Activated T-cell treated with anti-CD3 and anti-CD28 coated beads, Interleukin-2, amount 50 U/mL, for 24 hours (primary cell): ENCODE data around the gene CNPY3.
A peak's percentile ranks its signal among the peaks of the same experiment; 100 is the strongest.

Experiments
- DNase-seq: peaks from one replicate; pipeline ENCODE4 v3.0.0-alpha.2; 2020
- H3K27ac Mint-ChIP-seq: 2 replicates; pipeline ENCODE4 v1.8.0; 2020; ENCODE audit warnings: mild to moderate bottlenecking, mixed read lengths
- H3K27me3 Mint-ChIP-seq: 2 replicates; pipeline ENCODE4 v1.8.0; 2020; ENCODE audit warnings: mixed read lengths
- H3K36me3 Mint-ChIP-seq: 2 replicates; pipeline ENCODE4 v1.8.0; 2020; ENCODE audit warnings: low read depth, mixed read lengths
- H3K4me1 Mint-ChIP-seq: 2 replicates; pipeline ENCODE4 v1.8.0; 2020; ENCODE audit warnings: low read depth, mixed read lengths
- H3K4me3 Mint-ChIP-seq: 2 replicates; pipeline ENCODE4 v1.8.0; 2020; ENCODE audit warnings: mild to moderate bottlenecking, moderate library complexity, mixed read lengths
- H3K9me3 Mint-ChIP-seq: 2 replicates; pipeline ENCODE4 v1.8.0; 2020; ENCODE audit warnings: mixed read lengths

The CNPY3 gene

DNA sequence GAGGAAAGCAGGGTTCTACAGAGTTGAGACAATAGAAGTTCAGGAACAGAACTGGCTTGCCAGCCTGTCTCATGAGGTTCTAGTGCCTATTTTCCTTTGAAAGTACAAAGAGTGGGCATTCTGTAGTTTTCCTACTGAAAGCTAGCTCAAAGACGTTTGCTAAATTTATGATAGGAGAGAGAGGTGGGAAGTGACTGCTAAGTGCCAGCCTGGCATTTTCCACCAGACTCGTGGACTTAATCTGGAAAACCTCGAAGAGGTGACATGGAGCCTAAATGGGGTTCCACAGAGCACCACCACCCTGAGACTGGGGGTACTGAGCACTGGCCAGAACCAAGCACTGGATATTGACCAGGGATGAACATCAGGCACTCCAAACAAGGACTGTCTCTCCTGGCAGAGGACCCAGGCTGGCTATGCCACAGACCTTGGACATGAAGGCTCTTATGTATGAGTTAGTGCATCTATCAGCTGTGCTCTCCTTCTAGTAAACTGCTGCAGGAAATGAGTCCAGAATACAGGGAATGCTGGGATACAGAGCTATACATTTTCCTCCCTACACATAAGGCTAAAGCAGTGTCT is 42.6 kb downstream of the CNPY3 start:
- H3K4me3 Mint-ChIP-seq: no peak overlapping the region
- H3K36me3 Mint-ChIP-seq: peaks cover 41% of the 10 kb centered on the region
- no peaks in the 10 kb centered on the region for H3K9me3 Mint-ChIP-seq
- H3K27ac Mint-ChIP-seq: peak overlapping the region; percentile 41
- no peaks in the 10 kb centered on the region for H3K27me3 Mint-ChIP-seq
- DNase-seq: no peak
- H3K4me1 Mint-ChIP-seq: peaks cover 32% of the 10 kb centered on the region

DNA sequence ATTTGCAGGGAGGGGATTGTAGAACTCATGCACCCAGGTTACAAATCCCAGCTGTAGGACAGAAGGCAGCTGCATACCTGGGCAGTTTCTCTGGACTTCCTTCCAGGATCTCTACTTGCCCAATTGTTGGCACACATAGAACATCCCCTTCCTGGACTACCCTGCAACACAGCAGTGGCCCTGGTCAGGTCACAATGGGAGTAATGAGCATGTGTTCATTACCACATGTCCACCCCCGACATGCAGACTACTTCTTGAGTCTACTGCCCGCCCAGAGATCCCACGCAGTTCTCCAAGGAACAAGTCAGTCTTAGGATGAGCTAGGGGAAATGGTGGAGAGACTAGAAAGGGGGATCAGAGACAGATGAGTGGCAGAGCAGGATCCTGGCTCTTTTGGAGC is 44.6 kb downstream of the CNPY3 start:
- no peak for DNase-seq
- no peak overlapping the region for H3K4me3 Mint-ChIP-seq
- peaks cover 41% of the 10 kb centered on the region for H3K36me3 Mint-ChIP-seq
- no peaks in the 10 kb centered on the region for H3K27me3 Mint-ChIP-seq
- peaks cover 40% of the 10 kb centered on the region for H3K4me1 Mint-ChIP-seq
- peak overlapping the region; percentile 44 for H3K27ac Mint-ChIP-seq
- H3K9me3 Mint-ChIP-seq: no peaks in the 10 kb centered on the region

DNA sequence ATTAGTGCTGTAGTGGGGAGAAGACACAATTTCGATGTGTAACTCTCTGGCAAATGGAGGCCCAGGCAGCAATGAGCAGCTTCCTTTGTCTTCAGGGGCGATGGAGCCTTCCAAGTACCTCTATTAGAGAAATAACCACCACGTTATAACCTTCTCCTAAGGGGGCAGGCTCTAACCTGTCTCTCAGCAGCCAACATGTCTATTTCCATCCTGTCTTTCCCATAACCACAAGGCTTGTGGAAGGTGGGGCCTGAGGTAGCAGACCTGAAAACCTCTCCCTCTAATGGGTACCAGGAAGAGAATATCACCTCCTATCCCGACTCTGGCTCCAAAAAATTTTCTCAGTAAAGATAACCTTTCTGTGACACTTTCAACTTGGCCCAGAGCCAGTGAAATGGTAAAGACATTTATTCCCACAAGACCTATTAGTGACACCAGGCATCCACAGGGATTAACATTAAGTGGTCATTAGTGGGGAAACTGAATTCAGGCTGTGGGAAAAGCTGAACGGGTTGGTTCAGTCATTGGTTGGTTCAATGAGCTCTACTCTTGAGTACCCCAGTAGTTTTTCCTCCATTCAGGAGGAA is 45.7 kb downstream of the CNPY3 start:
- H3K36me3 Mint-ChIP-seq: peaks cover 39% of the 10 kb centered on the region
- H3K4me1 Mint-ChIP-seq: peaks cover 49% of the 10 kb centered on the region
- H3K9me3 Mint-ChIP-seq: no peaks in the 10 kb centered on the region
- no peak for DNase-seq
- peak overlapping the region; percentile 6 for H3K4me3 Mint-ChIP-seq
- H3K27ac Mint-ChIP-seq: peak overlapping the region; percentile 78
- H3K27me3 Mint-ChIP-seq: no peaks in the 10 kb centered on the region

DNA sequence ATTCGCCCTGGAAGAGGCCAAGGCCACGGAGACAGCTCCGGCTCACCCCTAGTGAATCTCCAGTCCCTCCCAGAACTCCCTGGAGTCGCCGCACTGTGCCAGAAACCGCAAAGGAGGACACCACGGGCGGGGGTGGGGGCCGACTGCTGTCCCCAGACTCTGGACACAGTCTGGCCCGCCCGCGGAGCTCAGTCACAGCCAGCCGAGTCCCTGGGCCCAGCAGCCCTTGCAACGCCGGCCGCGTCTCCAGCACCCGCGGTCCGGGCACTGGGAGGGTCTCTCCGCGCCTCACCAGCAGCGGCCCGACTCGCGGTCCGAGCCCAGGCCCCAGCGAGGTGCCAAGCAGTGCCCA is 49.2 kb downstream of the CNPY3 start:
- H3K4me1 Mint-ChIP-seq: peaks cover 47% of the 10 kb centered on the region
- peak overlapping the region; percentile 93 for H3K4me3 Mint-ChIP-seq
- H3K27me3 Mint-ChIP-seq: no peaks in the 10 kb centered on the region
- no peaks in the 10 kb centered on the region for H3K9me3 Mint-ChIP-seq
- peaks cover 39% of the 10 kb centered on the region for H3K36me3 Mint-ChIP-seq
- H3K27ac Mint-ChIP-seq: peak overlapping the region; percentile 93
- peak; percentile 54 for DNase-seq

DNA sequence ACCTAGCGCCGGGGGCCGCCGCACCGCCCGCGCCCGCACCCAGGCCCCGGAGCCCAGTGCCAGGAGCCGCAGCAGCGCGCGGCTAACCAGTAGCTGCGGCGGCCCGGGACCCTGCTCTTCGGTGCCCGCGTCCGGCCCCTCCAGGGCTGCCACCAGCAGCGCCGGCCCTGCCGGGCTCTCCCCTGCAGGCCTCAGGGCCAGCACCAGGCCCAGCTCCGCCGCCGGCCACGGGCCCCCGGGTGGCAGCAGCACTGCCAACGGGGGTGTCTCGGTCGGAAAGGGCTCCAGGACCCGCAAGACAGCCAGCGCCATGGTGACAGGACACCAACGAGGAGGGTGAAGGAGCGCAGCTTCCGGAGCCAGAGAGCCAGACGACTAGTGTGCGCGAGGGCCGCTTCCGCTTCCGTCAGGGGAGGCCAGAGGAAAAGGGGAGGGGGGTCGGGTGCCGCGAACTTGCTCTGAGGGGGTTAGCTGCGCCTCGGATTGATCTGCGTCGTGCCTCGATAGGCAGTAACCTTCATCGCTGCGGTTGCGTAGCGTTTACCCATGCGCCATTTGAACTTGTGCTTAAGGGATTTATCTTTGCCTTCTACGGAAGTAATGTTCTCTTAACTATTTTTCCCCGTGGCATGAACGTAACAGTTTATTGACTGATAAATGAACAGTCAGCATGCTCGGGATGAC is 49.7 kb downstream of the CNPY3 start, which contains the start of gene PEX6:
TSS of gene PEX6 (minus strand) at position 343 of the 684 bp plus-strand sequence. CDS start at position 312, 31 bp downstream.
- DNase-seq: peak; percentile 94
- H3K27me3 Mint-ChIP-seq: no peaks in the 10 kb centered on the region
- H3K27ac Mint-ChIP-seq: peak within 1 kb of the TSS; percentile 95
- no peaks in the 10 kb centered on the region for H3K9me3 Mint-ChIP-seq
- H3K4me1 Mint-ChIP-seq: peaks cover 51% of the 10 kb centered on the region
- peaks cover 35% of the 10 kb centered on the region for H3K36me3 Mint-ChIP-seq
- peak within 1 kb of the TSS; percentile 93 for H3K4me3 Mint-ChIP-seq

DNA sequence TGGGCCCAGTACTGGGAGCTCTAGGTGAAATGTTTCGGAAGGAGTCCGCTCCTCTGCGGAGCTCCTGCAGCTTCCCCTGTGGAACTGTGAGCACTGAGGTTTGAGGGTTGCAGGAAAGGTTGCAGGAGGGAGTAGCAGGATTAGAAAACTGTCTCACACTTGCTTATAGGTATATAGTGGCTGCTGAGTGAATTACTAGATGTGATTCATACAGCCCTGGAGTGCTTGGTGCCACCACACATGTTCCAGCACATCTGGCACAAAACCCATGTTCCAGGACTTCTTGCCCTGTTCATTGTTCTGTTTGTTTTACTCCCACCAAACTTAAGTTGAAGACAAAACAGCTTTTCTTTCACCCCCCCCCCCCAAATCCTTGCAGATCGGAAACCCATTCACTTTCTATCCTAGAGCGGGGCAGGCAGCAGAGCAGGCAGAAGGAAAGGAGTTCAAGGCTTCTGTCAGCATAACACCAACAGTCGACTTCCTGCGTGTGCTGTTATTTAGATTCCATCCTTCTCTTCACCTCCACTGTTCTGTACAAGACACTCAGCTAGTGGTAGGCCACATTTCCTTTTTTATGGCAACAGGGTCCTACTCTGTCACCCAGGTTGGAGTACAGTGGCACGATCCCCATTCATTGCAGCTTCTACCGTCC is 50.4 kb downstream of the CNPY3 start:
- peak overlapping the region; percentile 82 for H3K4me3 Mint-ChIP-seq
- H3K4me1 Mint-ChIP-seq: peaks cover 50% of the 10 kb centered on the region
- peaks cover 32% of the 10 kb centered on the region for H3K36me3 Mint-ChIP-seq
- no peaks in the 10 kb centered on the region for H3K9me3 Mint-ChIP-seq
- H3K27ac Mint-ChIP-seq: peak overlapping the region; percentile 95
- no peaks in the 10 kb centered on the region for H3K27me3 Mint-ChIP-seq
- DNase-seq: no peak

DNA sequence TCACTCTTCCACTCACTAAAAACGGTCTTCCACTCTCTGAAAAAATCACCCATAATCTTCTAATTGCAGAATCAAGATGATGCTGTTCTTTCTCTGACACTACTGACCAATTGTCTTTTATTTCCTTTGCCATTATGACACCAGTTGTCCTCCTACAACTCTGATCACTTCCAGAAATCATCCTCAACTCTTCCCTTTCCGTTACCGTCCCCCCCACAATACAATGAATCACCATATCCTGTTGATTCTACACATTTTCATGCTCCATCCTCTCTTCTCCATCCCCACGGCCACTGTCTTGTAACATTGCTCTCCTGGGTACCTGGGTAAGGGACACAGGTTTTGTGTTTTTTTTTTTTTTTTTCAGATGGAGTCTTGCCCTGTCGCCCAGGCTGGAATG is 52.6 kb downstream of the CNPY3 start:
- H3K27me3 Mint-ChIP-seq: no peaks in the 10 kb centered on the region
- H3K4me1 Mint-ChIP-seq: peaks cover 52% of the 10 kb centered on the region
- H3K4me3 Mint-ChIP-seq: no peak overlapping the region
- peaks cover 25% of the 10 kb centered on the region for H3K36me3 Mint-ChIP-seq
- peak overlapping the region; percentile 13 for H3K27ac Mint-ChIP-seq
- DNase-seq: no peak
- H3K9me3 Mint-ChIP-seq: no peaks in the 10 kb centered on the region

DNA sequence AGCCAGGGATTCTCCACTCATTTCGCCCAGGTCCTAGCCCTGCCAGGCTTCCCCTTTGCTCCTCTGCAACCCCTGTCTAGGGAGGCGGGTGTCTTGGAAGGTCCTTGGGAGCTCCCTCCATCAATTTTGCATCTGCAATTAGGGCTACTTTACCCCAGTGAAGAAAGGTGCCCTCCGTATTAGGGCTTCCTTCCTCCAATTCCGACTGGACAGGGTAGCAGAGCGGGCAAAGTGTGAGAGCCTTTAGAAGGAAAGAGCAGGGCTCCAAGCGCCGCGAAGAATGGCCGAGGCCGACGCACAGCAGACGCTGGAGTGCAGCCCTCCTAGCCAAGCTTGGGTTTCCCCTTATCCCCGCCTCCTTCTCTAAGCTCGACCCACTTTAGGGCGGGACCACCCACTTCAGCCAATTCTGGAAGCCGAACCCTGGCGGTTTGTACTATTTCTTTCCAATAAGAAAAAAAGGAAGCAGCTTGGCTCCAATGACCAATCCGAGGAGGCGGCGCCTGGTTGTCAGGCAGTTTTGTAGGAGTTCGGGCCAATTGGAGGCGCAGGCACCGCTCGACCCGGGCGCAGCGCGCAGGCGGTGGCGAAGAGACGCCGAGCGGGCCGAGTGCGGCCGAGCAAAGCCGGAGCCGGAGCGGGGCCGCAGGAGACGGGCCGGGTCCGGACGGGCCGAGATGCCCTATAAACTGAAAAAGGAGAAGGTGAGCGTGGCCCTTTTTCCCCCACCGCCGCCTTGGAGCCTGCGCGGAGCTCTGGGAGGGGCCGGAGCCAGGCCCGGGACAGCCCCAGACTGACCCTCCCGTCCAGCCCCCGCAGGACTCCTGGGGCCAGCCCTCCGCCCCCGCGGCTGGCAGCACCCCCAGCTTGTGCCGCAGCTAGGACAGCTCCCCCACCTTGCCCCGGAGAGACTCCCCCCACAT is 55.0 kb downstream of the CNPY3 start, which contains the start of gene PPP2R5D:
TSS of gene PPP2R5D (plus strand) at position 570 of the 923 bp plus-strand sequence. CDS start at position 678, 108 bp downstream.
- Mint-ChIP-seq H3K36me3 (peaks cover 33% of the 10 kb centered on the region), H3K9me3 (no peaks in the 10 kb centered on the region), H3K27ac (peak within 1 kb of the TSS; percentile 87), H3K4me3 (peak within 1 kb of the TSS; percentile 84), H3K27me3 (no peaks in the 10 kb centered on the region), H3K4me1 (peaks cover 63% of the 10 kb centered on the region)
- peak; percentile 95 for DNase-seq

DNA sequence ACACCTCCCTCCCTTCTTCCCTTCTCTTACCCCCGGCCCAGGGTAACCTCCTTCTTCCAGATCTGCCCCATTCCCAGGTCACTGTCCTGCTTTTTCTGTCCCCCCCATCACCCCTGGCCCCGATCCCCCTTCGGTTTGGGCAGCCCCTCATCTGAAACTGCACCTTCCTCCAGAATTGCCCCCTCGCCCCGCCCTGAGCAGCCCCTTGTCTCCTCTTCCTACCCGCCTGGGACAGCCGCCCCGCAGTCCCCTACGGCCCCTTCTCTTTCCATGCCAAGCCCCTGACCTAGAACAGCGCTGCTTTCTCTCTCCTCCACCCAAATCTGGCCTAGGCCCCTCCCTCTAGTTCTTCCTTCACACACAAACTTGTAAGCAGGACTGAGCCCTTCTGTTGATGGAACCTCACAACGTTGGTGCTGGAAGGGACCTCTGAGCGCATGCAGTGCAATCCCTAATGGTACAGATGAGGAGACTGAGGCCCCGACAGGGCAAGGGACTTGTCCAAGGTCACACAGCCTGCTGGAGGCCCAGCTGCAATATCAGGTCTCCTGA is 55.7 kb downstream of the CNPY3 start:
- peak overlapping the region; percentile 84 for H3K4me3 Mint-ChIP-seq
- DNase-seq: peak; percentile 47
- peak overlapping the region; percentile 87 for H3K27ac Mint-ChIP-seq
- H3K9me3 Mint-ChIP-seq: no peaks in the 10 kb centered on the region
- H3K27me3 Mint-ChIP-seq: no peaks in the 10 kb centered on the region
- H3K36me3 Mint-ChIP-seq: peaks cover 41% of the 10 kb centered on the region
- H3K4me1 Mint-ChIP-seq: peaks cover 60% of the 10 kb centered on the region

DNA sequence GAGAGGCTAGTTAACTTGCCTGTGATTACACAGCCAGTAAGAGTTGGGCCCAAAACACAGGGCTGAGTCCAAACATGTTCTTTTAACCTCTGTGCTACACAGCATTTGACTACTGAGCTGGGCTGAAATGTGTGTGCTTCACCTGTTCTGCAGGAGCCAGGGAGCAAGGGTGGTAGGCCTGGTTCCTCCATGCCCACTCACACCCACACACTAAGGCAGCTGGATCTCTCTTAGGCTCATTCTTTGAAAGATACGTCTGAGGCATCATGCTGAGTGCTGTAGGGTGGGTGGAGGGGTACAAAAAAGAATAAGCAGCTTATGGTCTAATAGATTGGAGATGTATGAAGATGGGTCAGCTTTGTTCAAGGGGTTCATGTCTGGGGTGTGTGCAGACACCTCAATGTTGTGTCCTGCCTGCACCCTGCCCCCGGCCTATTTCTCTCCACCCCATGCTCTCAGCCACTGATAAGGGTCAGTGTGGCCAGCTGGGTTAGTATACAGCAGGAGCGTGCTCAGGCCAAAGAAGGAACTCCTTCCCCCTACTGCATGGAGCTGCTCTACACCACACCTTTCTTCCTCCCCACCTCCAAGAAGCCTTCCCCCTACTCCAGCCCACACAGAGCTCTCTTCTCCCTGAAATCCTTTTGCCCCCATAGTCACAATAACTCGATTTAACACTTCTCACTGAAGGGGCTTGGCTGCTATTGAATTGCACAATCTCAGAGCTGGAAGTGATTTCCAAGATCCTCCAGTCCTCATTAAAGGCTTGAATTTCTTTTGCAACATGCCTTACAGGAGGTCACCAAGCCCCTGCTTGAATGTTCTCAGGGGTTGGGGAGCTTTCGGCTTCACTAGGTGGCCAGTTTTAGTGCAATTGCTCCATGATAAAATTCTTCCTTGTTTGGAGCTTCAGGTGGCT is 58.5 kb downstream of the CNPY3 start:
- no peaks in the 10 kb centered on the region for H3K27me3 Mint-ChIP-seq
- peaks cover 55% of the 10 kb centered on the region for H3K4me1 Mint-ChIP-seq
- no peak for DNase-seq
- no peaks in the 10 kb centered on the region for H3K9me3 Mint-ChIP-seq
- H3K36me3 Mint-ChIP-seq: peaks cover 57% of the 10 kb centered on the region
- H3K27ac Mint-ChIP-seq: no peak overlapping the region
- H3K4me3 Mint-ChIP-seq: no peak overlapping the region

DNA sequence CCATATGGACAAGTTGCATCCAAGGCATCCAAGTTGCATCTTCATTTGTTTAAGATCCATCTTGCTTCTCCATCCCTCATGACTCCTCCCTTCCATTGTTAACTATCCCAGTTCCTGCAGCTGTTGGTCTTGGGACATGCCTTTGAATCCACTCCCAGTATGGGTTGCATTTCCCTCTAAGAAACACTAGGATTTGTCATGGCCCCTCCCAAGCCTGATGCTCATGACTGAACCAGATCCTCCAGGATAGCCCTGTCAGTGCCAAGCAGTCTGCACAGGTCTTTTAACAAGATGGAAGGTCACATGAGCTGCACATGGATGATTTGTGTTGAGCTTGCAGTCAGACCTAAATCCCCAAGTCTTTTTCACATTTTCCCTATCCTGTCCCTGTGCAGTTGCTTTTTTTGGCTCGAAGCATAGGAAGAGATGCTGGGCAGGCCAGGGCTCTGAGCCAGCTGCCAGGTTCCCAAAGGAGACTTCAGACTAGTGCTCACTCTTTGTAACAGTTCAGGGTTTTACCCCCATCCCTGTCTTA is 59.3 kb downstream of the CNPY3 start:
- no peaks in the 10 kb centered on the region for H3K9me3 Mint-ChIP-seq
- no peak for DNase-seq
- peaks cover 56% of the 10 kb centered on the region for H3K4me1 Mint-ChIP-seq
- no peak overlapping the region for H3K27ac Mint-ChIP-seq
- no peaks in the 10 kb centered on the region for H3K27me3 Mint-ChIP-seq
- no peak overlapping the region for H3K4me3 Mint-ChIP-seq
- H3K36me3 Mint-ChIP-seq: peaks cover 61% of the 10 kb centered on the region
